Neural cell (in vitro differentiated cells): ENCODE measurements around the gene DENND1A. TPM values are rescaled to one million over a fixed set of nuclear protein-coding genes. Genes with fewer than 3 reads are reported as not detected.

Experiments used
- H2AFZ ChIP-seq: fragments of 200-600, 300-800 bp; sonication (generic), shearing (Covaris generic); 2 replicates; pipeline ENCODE4 v1.6.0; 2014; ENCODE audit warnings: low read depth, mild to moderate bottlenecking, antibody characterized with exemption, low read length, moderate library complexity
- H3F3A ChIP-seq: fragments of 200-600 bp; shearing (Covaris generic); 2 replicates; pipeline ENCODE4 v1.6.1; 2016; ENCODE audit warnings: mild to moderate bottlenecking, moderate library complexity, mixed read lengths, antibody characterized with exemption, low read length; ENCODE audit not compliant: insufficient read depth, poor library complexity, severe bottlenecking
- H3K27ac ChIP-seq: fragments of 200-600, 300-800 bp; sonication (generic), shearing (Covaris generic); 2 replicates; pipeline ENCODE4 v1.5.1; 2014; ENCODE audit warnings: mild to moderate bottlenecking, low read length, moderate library complexity
- H3K27me3 ChIP-seq: fragments of 300-800, 200-600 bp; sonication (generic), shearing (Covaris generic); 2 replicates; pipeline ENCODE4 v1.6.0; 2014; ENCODE audit warnings: mild to moderate bottlenecking, low read depth, low read length, moderate library complexity; ENCODE audit not compliant: insufficient read depth
- H3K36me3 ChIP-seq: fragments of 300-800, 200-600 bp; sonication (generic), shearing (Covaris generic); 2 replicates; pipeline ENCODE4 v1.5.1; 2014; ENCODE audit warnings: mild to moderate bottlenecking, antibody characterized with exemption, low read length, moderate library complexity; ENCODE audit not compliant: insufficient read depth
- H3K4me2 ChIP-seq: fragments of 300-800, 200-600 bp; sonication (generic), shearing (Covaris generic); 2 replicates; pipeline ENCODE4 v1.6.0; 2014; ENCODE audit warnings: mild to moderate bottlenecking, low read length
- H3K4me3 ChIP-seq: fragments of 300-800, 200-600 bp; sonication (generic), shearing (Covaris generic); 2 replicates; pipeline ENCODE4 v1.5.1; 2014; ENCODE audit warnings: mild to moderate bottlenecking, low read length, moderate library complexity
- H3K79me2 ChIP-seq: fragments of 200-600 bp; shearing (Covaris generic); replicated peaks from 2 replicates; pipeline ENCODE4 v1.6.0; 2014; ENCODE audit warnings: mild to moderate bottlenecking, low read length, moderate library complexity; ENCODE audit not compliant: insufficient read depth
- H3K9ac ChIP-seq: fragments of 300-800, 200-600 bp; sonication (generic), shearing (Covaris generic); 2 replicates; pipeline ENCODE4 v1.6.1; 2016; ENCODE audit warnings: mild to moderate bottlenecking, low read length, mixed read lengths
- H3K9me2 ChIP-seq: fragments of 200-600 bp; shearing (Covaris generic); 2 replicates; pipeline ENCODE4 v1.6.1; 2016; ENCODE audit warnings: mild to moderate bottlenecking, low read length, mixed read lengths; ENCODE audit not compliant: insufficient read depth
- H3K9me3 ChIP-seq: fragments of 200-600, 300-800 bp; sonication (generic), shearing (Covaris generic); 2 replicates; pipeline ENCODE4 v1.6.1; 2016; ENCODE audit warnings: mild to moderate bottlenecking, mixed run types, low read length, moderate library complexity, mixed read lengths
- H4K20me1 ChIP-seq: fragments of 200-600 bp; shearing (Covaris generic); 2 replicates; pipeline ENCODE4 v1.6.1; 2016; ENCODE audit warnings: mild to moderate bottlenecking, mixed run types; ENCODE audit not compliant: insufficient read depth
- EP300 ChIP-seq: fragments of 450-650 bp; conservative IDR thresholded peaks from 2 replicates; pipeline ENCODE4 v1.6.1; 2014; ENCODE audit warnings: antibody characterized with exemption, mild to moderate bottlenecking, moderate library complexity; ENCODE audit not compliant: poor library complexity, severe bottlenecking
- EZH2 ChIP-seq: fragments of 200-600, 300-800 bp; shearing (Covaris generic), sonication (generic); IDR thresholded peaks from 2 replicates; pipeline ENCODE4 v1.6.1; 2014; ENCODE audit warnings: antibody characterized with exemption, low read length, borderline replicate concordance, mild to moderate bottlenecking; ENCODE audit not compliant: insufficient read depth, poor library complexity, severe bottlenecking
- MXI1 ChIP-seq: fragments of 450-650 bp; conservative IDR thresholded peaks from 2 replicates; pipeline ENCODE4 v1.6.1; 2014; ENCODE audit warnings: antibody characterized with exemption, mild to moderate bottlenecking; ENCODE audit not compliant: poor library complexity, severe bottlenecking
- POLR2AphosphoS5 ChIP-seq: IDR thresholded peaks from 2 replicates; pipeline ENCODE4 v1.6.1; 2012
- RAD21 ChIP-seq: fragments of 450-650 bp; conservative IDR thresholded peaks from 2 replicates; pipeline ENCODE4 v1.6.1; 2014; ENCODE audit warnings: antibody characterized with exemption, mild to moderate bottlenecking, moderate library complexity
- SMC3 ChIP-seq: fragments of 450-650 bp; conservative IDR thresholded peaks from 2 replicates; pipeline ENCODE4 v1.6.1; 2014; ENCODE audit warnings: antibody characterized with exemption, mild to moderate bottlenecking, moderate library complexity; ENCODE audit not compliant: poor library complexity
- TAF1 ChIP-seq: IDR thresholded peaks from 2 replicates; pipeline ENCODE4 v1.6.1; 2012; ENCODE audit warnings: low read depth
- polyA plus RNA-seq: library from polyadenylated mRNA; depleted of rRNA; stranded (reverse); fragments of >200 nt; gene quantifications from 2 replicates; pipeline ENCODE4 v1.2.3, GENCODE V29; 2014
- TF ChIP-seq, protein P1 (sequence below): fragments of 450-650 bp; IDR thresholded peaks from 2 replicates; pipeline ENCODE4 v1.5.1; 2014; ENCODE audit warnings: antibody characterized with exemption, mild to moderate bottlenecking, moderate library complexity; ENCODE audit not compliant: poor library complexity, severe bottlenecking
- TF ChIP-seq, protein P2 (sequence below): IDR thresholded peaks from 2 replicates; pipeline ENCODE4 v1.6.1; 2012; ENCODE audit warnings: borderline replicate concordance

The DENND1A gene
- polyA plus RNA-seq, 1 donor from 2014 or later, result 2.3 TPM

DNA sequence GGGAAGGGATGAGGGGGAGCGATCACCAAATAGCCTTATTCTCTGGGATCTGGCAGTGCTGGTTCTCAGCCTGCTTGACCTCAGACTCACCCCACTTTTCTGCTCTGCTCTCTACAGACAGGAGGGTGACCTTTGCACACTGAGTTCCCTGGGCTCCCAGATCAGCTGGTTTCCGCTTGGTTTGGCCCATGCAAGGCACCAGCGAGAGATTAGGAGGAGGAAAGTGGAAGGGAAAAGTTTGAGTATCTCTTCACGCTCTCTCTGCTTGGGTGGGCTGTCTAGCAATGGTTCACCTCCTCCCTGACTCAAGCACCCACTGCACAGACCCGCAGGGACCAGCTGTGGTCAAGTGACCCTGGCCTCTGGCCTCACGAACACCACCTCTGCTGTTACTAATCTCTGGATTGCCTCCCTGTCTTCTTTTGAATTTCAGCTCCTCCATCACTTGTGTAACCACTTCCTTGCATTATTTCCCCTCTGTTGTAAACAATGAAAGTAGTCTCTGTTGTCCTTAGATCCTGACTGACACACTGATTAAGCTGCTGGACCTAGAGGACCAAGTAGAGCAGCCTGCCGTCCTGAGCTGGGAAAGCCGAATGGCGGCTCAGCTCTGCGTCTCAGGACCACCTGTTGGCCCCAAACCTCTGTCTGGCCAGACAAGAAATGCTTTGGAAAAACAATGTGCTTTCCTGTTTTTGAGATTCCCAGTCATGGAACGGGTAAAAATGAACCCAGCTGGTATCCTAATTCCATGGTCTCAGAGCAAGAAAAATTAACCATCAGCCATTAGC, 387.3 kb downstream of the DENND1A start:
- H3K27me3 ChIP-seq, result no peaks in the 10 kb centered on the region
- H3K36me3 ChIP-seq, result no peaks in the 10 kb centered on the region
- H2AFZ ChIP-seq, result no peak overlapping the region
- H3K27ac ChIP-seq, result no peak overlapping the region
- no peak overlapping the region for H3K9ac ChIP-seq
- no peaks in the 10 kb centered on the region for H3K9me2 ChIP-seq
- no peaks in the 10 kb centered on the region for H3K9me3 ChIP-seq
- H3K4me3 ChIP-seq, result no peak overlapping the region
- H3K4me2 ChIP-seq, result no peak overlapping the region
- no peaks in the 10 kb centered on the region for H4K20me1 ChIP-seq
- TF ChIP-seq RAD21, result no peak
- TF ChIP-seq, protein P1, sequence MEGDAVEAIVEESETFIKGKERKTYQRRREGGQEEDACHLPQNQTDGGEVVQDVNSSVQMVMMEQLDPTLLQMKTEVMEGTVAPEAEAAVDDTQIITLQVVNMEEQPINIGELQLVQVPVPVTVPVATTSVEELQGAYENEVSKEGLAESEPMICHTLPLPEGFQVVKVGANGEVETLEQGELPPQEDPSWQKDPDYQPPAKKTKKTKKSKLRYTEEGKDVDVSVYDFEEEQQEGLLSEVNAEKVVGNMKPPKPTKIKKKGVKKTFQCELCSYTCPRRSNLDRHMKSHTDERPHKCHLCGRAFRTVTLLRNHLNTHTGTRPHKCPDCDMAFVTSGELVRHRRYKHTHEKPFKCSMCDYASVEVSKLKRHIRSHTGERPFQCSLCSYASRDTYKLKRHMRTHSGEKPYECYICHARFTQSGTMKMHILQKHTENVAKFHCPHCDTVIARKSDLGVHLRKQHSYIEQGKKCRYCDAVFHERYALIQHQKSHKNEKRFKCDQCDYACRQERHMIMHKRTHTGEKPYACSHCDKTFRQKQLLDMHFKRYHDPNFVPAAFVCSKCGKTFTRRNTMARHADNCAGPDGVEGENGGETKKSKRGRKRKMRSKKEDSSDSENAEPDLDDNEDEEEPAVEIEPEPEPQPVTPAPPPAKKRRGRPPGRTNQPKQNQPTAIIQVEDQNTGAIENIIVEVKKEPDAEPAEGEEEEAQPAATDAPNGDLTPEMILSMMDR, result no peak
- no peak for TF ChIP-seq EZH2
- TF ChIP-seq MXI1, result no peak
- no peak for TF ChIP-seq SMC3
- no peak for TF ChIP-seq POLR2AphosphoS5
- TF ChIP-seq, protein P2, sequence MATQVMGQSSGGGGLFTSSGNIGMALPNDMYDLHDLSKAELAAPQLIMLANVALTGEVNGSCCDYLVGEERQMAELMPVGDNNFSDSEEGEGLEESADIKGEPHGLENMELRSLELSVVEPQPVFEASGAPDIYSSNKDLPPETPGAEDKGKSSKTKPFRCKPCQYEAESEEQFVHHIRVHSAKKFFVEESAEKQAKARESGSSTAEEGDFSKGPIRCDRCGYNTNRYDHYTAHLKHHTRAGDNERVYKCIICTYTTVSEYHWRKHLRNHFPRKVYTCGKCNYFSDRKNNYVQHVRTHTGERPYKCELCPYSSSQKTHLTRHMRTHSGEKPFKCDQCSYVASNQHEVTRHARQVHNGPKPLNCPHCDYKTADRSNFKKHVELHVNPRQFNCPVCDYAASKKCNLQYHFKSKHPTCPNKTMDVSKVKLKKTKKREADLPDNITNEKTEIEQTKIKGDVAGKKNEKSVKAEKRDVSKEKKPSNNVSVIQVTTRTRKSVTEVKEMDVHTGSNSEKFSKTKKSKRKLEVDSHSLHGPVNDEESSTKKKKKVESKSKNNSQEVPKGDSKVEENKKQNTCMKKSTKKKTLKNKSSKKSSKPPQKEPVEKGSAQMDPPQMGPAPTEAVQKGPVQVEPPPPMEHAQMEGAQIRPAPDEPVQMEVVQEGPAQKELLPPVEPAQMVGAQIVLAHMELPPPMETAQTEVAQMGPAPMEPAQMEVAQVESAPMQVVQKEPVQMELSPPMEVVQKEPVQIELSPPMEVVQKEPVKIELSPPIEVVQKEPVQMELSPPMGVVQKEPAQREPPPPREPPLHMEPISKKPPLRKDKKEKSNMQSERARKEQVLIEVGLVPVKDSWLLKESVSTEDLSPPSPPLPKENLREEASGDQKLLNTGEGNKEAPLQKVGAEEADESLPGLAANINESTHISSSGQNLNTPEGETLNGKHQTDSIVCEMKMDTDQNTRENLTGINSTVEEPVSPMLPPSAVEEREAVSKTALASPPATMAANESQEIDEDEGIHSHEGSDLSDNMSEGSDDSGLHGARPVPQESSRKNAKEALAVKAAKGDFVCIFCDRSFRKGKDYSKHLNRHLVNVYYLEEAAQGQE, result no peak
- no peak for TF ChIP-seq EP300
- TF ChIP-seq TAF1, result no peak
- H3K79me2 ChIP-seq, result no peaks in the 10 kb centered on the region
- no peaks in the 10 kb centered on the region for H3F3A ChIP-seq

DNA sequence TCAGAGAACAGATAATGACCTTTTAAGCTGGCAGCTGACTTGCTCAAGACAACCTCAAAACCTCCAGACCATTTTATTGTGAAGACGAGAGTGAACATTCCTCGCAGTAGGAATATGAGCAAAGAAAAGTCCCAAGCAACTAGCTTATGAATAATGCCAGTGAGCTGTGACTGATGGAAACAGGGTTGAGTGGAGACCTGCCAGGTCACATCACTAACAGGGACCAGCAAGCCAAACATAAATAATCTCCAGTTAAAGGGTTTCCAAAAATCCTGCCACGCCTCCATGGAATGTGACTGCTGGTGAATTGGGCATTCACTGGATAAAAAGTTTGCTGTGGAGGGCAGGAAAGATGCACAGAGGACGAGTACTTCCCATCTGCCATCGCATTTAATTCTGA, 388.5 kb downstream of the DENND1A start:
- no peak overlapping the region for H3K27ac ChIP-seq
- TF ChIP-seq POLR2AphosphoS5, result no peak
- TF ChIP-seq TAF1, result no peak
- TF ChIP-seq, protein P1, result no peak
- no peak for TF ChIP-seq EZH2
- TF ChIP-seq, protein P2, result no peak
- no peak for TF ChIP-seq SMC3
- no peak for TF ChIP-seq EP300
- TF ChIP-seq RAD21, result no peak
- TF ChIP-seq MXI1, result no peak
- H3K4me3 ChIP-seq, result no peak overlapping the region
- H3K4me2 ChIP-seq, result no peak overlapping the region
- no peaks in the 10 kb centered on the region for H3K9me2 ChIP-seq
- H3K36me3 ChIP-seq, result no peaks in the 10 kb centered on the region
- no peaks in the 10 kb centered on the region for H3K79me2 ChIP-seq
- H3K27me3 ChIP-seq, result no peaks in the 10 kb centered on the region
- no peak overlapping the region for H3K9ac ChIP-seq
- no peak overlapping the region for H2AFZ ChIP-seq
- no peaks in the 10 kb centered on the region for H3F3A ChIP-seq
- H3K9me3 ChIP-seq, result no peaks in the 10 kb centered on the region
- H4K20me1 ChIP-seq, result no peaks in the 10 kb centered on the region
